PC-3 (cell line): ENCODE measurements around the gene KSR2.

Experiments used
- CTCF ChIP-seq: fragments of 300-600 bp; sonication (generic); conservative IDR thresholded peaks from 2 replicates; pipeline ENCODE4 v1.5.1; 2017; ENCODE audit warnings: antibody characterized with exemption, low read depth, mild to moderate bottlenecking, low read length
- EZH2phosphoT487 ChIP-seq: fragments of 300-600 bp; sonication (generic); IDR thresholded peaks from 2 replicates; pipeline ENCODE4 v1.6.1; 2018; ENCODE audit warnings: mild to moderate bottlenecking, antibody characterized with exemption, low read length, borderline replicate concordance

GRCh38 chr12:117890644-117891043 lies 78.1 kb downstream of the KSR2 start:
- no peak for TF ChIP-seq CTCF
- TF ChIP-seq EZH2phosphoT487 = no peak
